PC-3 (cell line): ENCODE results near the gene SDSL. TPM values are rescaled to one million over a fixed set of nuclear protein-coding genes. Genes with fewer than 3 reads are reported as not detected.

Source experiments
- ATAC-seq: fragments of 200-7000 bp; cut with Tn5 transposase; 2 replicates; pipeline ENCODE4 v1.9.1; 2020; ENCODE audit warnings: mild to moderate bottlenecking, moderate library complexity
- BruUV-seq: library from RNA; stranded (reverse); fragments of 400-500 nt; replicated peaks from 2 replicates; lab custom pipeline; 2021; lab: Mats Ljungman, UMichigan
- CTCF ChIA-PET: fragments of 300-600 bp; sonication (Branson Sonifier 250); formaldehyde crosslinking; loops from one replicate; lab custom pipeline; 2022; ENCODE audit warnings: antibody characterized with exemption; lab: Charles Lee
- POLR2A ChIA-PET: fragments of 300-600 bp; sonication (Branson Sonifier 250); formaldehyde crosslinking; loops from one replicate; lab custom pipeline; 2022; ENCODE audit warnings: antibody characterized with exemption; ENCODE audit not compliant: unreplicated experiment; lab: Charles Lee
- DNase-seq: peaks from one replicate; pipeline ENCODE4 v3.0.0-alpha.2; 2015
- H2AFZ ChIP-seq: fragments of 300-600 bp; sonication (generic); 2 replicates; pipeline ENCODE4 v1.6.0; 2016; ENCODE audit warnings: antibody characterized with exemption, low read length
- H3F3A ChIP-seq: fragments of 300-600 bp; sonication (generic); one replicate; pipeline ENCODE4 v1.6.0; 2017; ENCODE audit warnings: antibody characterized with exemption, low read length, control low read depth, mild to moderate bottlenecking; ENCODE audit not compliant: unreplicated experiment
- H3K27ac ChIP-seq: fragments of 300-600 bp; sonication (generic); 2 replicates; pipeline ENCODE4 v1.5.1; 2016; ENCODE audit warnings: mild to moderate bottlenecking, low read length
- H3K27me3 ChIP-seq: fragments of 300-600 bp; sonication (generic); 2 replicates; pipeline ENCODE4 v1.6.1; 2016; ENCODE audit warnings: low read length, mixed read lengths
- H3K36me3 ChIP-seq: fragments of 300-600 bp; sonication (generic); 2 replicates; pipeline ENCODE4 v1.6.1; 2016; ENCODE audit warnings: low read depth, mixed run types, low read length, mixed read lengths
- H3K4me1 ChIP-seq: fragments of 300-600 bp; sonication (generic); 2 replicates; pipeline ENCODE4 v1.5.1; 2016; ENCODE audit warnings: low read length; ENCODE audit not compliant: insufficient read depth
- H3K4me2 ChIP-seq: fragments of 300-600 bp; sonication (generic); 2 replicates; pipeline ENCODE4 v1.6.0; 2016; ENCODE audit warnings: low read length
- H3K4me3 ChIP-seq: fragments of 300-600 bp; sonication (generic); 2 replicates; pipeline ENCODE4 v1.5.1; 2016; ENCODE audit warnings: mild to moderate bottlenecking, low read length, mixed read lengths
- H3K79me2 ChIP-seq: fragments of 300-600 bp; sonication (generic); 2 replicates; pipeline ENCODE4 v1.6.1; 2017; ENCODE audit warnings: low read length, mixed read lengths
- H3K9ac ChIP-seq: fragments of 300-600 bp; sonication (generic); 2 replicates; pipeline ENCODE4 v1.6.0; 2016; ENCODE audit warnings: mild to moderate bottlenecking, low read length
- H3K9me2 ChIP-seq: fragments of 300-600 bp; sonication (generic); replicated peaks from 2 replicates; pipeline ENCODE4 v1.6.1; 2016; ENCODE audit warnings: mixed run types, low read length, mixed read lengths
- H3K9me3 ChIP-seq: fragments of 300-600 bp; sonication (generic); 2 replicates; pipeline ENCODE4 v1.6.1; 2016; ENCODE audit warnings: low read length, mixed read lengths
- H4K20me1 ChIP-seq: fragments of 300-600 bp; sonication (generic); 2 replicates; pipeline ENCODE4 v1.6.1; 2016; ENCODE audit warnings: low read length, mixed read lengths
- EZH2 ChIP-seq: fragments of 300-600 bp; sonication (generic); IDR thresholded peaks from one replicate; pipeline ENCODE4 v1.6.1; 2017; ENCODE audit warnings: antibody characterized with exemption, mild to moderate bottlenecking, low read length; ENCODE audit not compliant: unreplicated experiment
- EZH2phosphoT487 ChIP-seq: fragments of 300-600 bp; sonication (generic); IDR thresholded peaks from 2 replicates; pipeline ENCODE4 v1.6.1; 2018; ENCODE audit warnings: mild to moderate bottlenecking, antibody characterized with exemption, low read length, borderline replicate concordance
- intact Hi-C: fragments of 100-400 bp; cut with micrococcal nuclease; formaldehyde crosslinking; loops from 2 replicates; pipeline ENCODE4 v1.9.0; 2023
- total RNA-seq: library from RNA; depleted of rRNA; stranded (reverse); fragments of >200 nt; gene quantifications from 2 replicates; pipeline ENCODE4 v1.2.3, GENCODE V29; 2014
- TF ChIP-seq, protein P1 (sequence below): fragments of 300-600 bp; sonication (generic); conservative IDR thresholded peaks from 2 replicates; pipeline ENCODE4 v1.5.1; 2017; ENCODE audit warnings: antibody characterized with exemption, low read depth, mild to moderate bottlenecking, low read length

SDSL gene
- total RNA-seq, 1 experiment from 2014 or later, result 14.0 TPM

DNA sequence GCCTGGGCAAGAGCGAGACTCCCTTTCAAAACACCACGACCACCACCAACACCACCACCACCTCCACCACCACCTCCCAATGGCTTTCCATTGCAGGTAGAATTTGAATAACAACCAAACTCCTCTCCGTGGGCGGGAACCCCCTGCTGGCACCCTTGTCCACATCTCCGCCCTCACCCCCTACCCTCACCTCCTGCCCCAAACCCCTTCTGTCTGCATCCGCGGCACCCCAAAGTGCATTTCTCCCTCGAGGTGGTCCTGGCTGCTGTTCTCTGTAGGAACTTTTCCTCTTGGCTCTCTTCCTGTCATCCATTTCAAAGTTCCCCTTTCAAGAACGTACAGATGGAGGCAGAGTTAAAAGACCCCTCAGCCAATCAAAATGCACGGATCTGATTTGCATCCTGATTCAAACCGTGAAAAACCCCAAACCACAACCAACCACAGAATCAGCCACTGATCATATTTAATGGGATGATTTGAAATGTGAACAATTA, 3.8 kb downstream of the SDSL start:
- Histone ChIP-seq H3K36me3 (no peaks in the 10 kb centered on the region), H4K20me1 (no peaks in the 10 kb centered on the region), H3K27ac (no peak overlapping the region), H3F3A (no peaks in the 10 kb centered on the region), H3K4me2 (no peak overlapping the region), H3K9ac (no peak overlapping the region), H2AFZ (no peak overlapping the region), H3K9me3 (no peaks in the 10 kb centered on the region), H3K4me1 (peaks cover 22% of the 10 kb centered on the region), H3K79me2 (peaks cover 15% of the 10 kb centered on the region), H3K4me3 (no peak overlapping the region), H3K9me2 (no peaks in the 10 kb centered on the region), H3K27me3 (no peaks in the 10 kb centered on the region)
- BruUV-seq, result no TSS peak
- TF ChIP-seq EZH2, result no peak
- TF ChIP-seq EZH2phosphoT487, result no peak
- intact Hi-C loops, result no loop called here
- POLR2A ChIA-PET, result no interaction called here
- DNase-seq, result no peak
- no peak for ATAC-seq
- CTCF ChIA-PET, result interaction anchor here (0.5 to 0.6 kb wide), 7 partner anchors 72 to 433 kb away, joined by 3 to 12 read pairs (median 5); partner anchors contain the start of gene SLC8B1

DNA sequence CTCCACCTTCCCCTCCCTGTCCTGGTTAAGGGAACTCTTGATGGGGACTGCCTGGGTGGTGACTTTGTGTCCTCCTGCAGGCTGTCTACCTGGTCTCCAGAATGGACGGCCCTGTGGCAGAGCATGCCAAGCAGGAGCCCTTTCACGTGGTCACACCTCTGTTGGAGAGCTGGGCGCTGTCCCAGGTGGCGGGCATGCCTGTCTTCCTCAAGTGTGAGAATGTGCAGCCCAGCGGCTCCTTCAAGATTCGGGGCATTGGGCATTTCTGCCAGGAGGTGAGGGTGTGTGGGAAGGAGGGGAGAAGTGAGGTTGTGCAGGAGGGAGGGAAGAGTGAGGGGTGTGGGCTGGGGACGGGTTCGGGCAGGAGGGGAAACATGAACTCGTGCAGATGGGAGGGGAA, 5.7 kb downstream of the SDSL start:
- Histone ChIP-seq H3K36me3 (no peaks in the 10 kb centered on the region), H3K9me2 (no peaks in the 10 kb centered on the region), H2AFZ (no peak overlapping the region), H3K4me2 (no peak overlapping the region), H4K20me1 (no peaks in the 10 kb centered on the region), H3K27me3 (no peaks in the 10 kb centered on the region), H3F3A (no peaks in the 10 kb centered on the region), H3K4me1 (peaks cover 8% of the 10 kb centered on the region), H3K4me3 (no peak overlapping the region), H3K9me3 (no peaks in the 10 kb centered on the region), H3K9ac (no peak overlapping the region), H3K27ac (no peak overlapping the region), H3K79me2 (peaks cover 9% of the 10 kb centered on the region)
- ChIA-PET POLR2A (no interaction called here), CTCF (no interaction called here)
- BruUV-seq, result no TSS peak
- TF ChIP-seq EZH2 (no peak), EZH2phosphoT487 (no peak)
- TF ChIP-seq, protein P1, sequence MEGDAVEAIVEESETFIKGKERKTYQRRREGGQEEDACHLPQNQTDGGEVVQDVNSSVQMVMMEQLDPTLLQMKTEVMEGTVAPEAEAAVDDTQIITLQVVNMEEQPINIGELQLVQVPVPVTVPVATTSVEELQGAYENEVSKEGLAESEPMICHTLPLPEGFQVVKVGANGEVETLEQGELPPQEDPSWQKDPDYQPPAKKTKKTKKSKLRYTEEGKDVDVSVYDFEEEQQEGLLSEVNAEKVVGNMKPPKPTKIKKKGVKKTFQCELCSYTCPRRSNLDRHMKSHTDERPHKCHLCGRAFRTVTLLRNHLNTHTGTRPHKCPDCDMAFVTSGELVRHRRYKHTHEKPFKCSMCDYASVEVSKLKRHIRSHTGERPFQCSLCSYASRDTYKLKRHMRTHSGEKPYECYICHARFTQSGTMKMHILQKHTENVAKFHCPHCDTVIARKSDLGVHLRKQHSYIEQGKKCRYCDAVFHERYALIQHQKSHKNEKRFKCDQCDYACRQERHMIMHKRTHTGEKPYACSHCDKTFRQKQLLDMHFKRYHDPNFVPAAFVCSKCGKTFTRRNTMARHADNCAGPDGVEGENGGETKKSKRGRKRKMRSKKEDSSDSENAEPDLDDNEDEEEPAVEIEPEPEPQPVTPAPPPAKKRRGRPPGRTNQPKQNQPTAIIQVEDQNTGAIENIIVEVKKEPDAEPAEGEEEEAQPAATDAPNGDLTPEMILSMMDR, result no peak
- no peak for ATAC-seq
- no peak for DNase-seq
- intact Hi-C loops, result no loop called here

- H3K27ac ChIP-seq, result no peak overlapping the region
- H3K4me2 ChIP-seq, result no peak overlapping the region
- no peak for TF ChIP-seq EZH2
- TF ChIP-seq, protein P1, result no peak
- TF ChIP-seq EZH2phosphoT487, result no peak
- peaks cover 2% of the 10 kb centered on the region for H3K4me1 ChIP-seq
- H3K9ac ChIP-seq, result no peak overlapping the region
- H3K79me2 ChIP-seq, result peaks cover 3% of the 10 kb centered on the region
- no peak overlapping the region for H2AFZ ChIP-seq
- no peaks in the 10 kb centered on the region for H3K36me3 ChIP-seq
- H3K4me3 ChIP-seq, result no peak overlapping the region
- ATAC-seq (no peak), DNase-seq (no peak)
- no peaks in the 10 kb centered on the region for H3K27me3 ChIP-seq
- no peaks in the 10 kb centered on the region for H3K9me3 ChIP-seq
- intact Hi-C loops, result no loop called here
- CTCF ChIA-PET, result no interaction called here
- POLR2A ChIA-PET, result no interaction called here
- no peaks in the 10 kb centered on the region for H3K9me2 ChIP-seq
- H3F3A ChIP-seq, result no peaks in the 10 kb centered on the region
- H4K20me1 ChIP-seq, result no peaks in the 10 kb centered on the region
- BruUV-seq, result no TSS peak
Observed at GRCh38 chr12:113428482-113428881, 6.3 kb downstream of the SDSL start.
